ENCODE results near the gene ITGB6.

- no peak for TF ChIP-seq JUN (IDR thresholded peaks at IDR 0.05; ENCODE audit: borderline replicate concordance, insufficient read depth, insufficient read length, low read depth)
- no peak for TF ChIP-seq POLR2A (IDR thresholded peaks at IDR 0.05; ENCODE audit: low read depth, low read length)
- no peak for TF ChIP-seq CTCF (IDR thresholded peaks at IDR 0.05; ENCODE audit: extremely low read depth in 1 of 2, insufficient read depth in 1 of 2, low read depth in 1 of 2, low read length in 2 of 2)
- no peak for TF ChIP-seq FOS (IDR thresholded peaks at IDR 0.05; ENCODE audit: borderline replicate concordance, insufficient read depth, low read length)
- TF ChIP-seq POLR2AphosphoS5 (IDR thresholded peaks at IDR 0.05; ENCODE audit: insufficient read depth, low read depth, low read length), result no peak
- TF ChIP-seq, protein P1, sequence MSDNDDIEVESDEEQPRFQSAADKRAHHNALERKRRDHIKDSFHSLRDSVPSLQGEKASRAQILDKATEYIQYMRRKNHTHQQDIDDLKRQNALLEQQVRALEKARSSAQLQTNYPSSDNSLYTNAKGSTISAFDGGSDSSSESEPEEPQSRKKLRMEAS (IDR thresholded peaks at IDR 0.05; ENCODE audit: insufficient read depth, insufficient read length), result no peak
- TF ChIP-seq EZH2 (IDR thresholded peaks at IDR 0.05; ENCODE audit: borderline replicate concordance, low read depth, low read length, severe bottlenecking), result no peak
- TF ChIP-seq GATA2 (IDR thresholded peaks at IDR 0.05; ENCODE audit: insufficient read depth, insufficient read length, low read depth, low read length), result no peak
Measured at GRCh38 chr2:160142472-160142871, 57.6 kb downstream of the ITGB6 start.
